WTC11 (cell line): ENCODE results near the gene SLC19A2.

Source experiments
- ETV6 ChIP-seq: sonication (generic); formaldehyde crosslinking; IDR thresholded peaks from 2 replicates; pipeline ENCODE4 v1.8.1; 2022; ENCODE audit warnings: mild to moderate bottlenecking, missing genetic modification reagents
- JAZF1 ChIP-seq: fragments of 250-450 bp; sonication (Bioruptor Pico); IDR thresholded peaks from 2 replicates; pipeline ENCODE4 v1.9.0; 2021; ENCODE audit warnings: moderate library complexity, mild to moderate bottlenecking, inconsistent platforms
- JUN ChIP-seq: sonication (generic); formaldehyde crosslinking; IDR thresholded peaks from 2 replicates; pipeline ENCODE4 v1.8.0; 2023; ENCODE audit warnings: mild to moderate bottlenecking, missing genetic modification reagents
- ZNF232 ChIP-seq: sonication (generic); formaldehyde crosslinking; IDR thresholded peaks from 2 replicates; pipeline ENCODE4 v1.8.0; 2022; ENCODE audit warnings: mild to moderate bottlenecking, missing genetic modification reagents
- TF ChIP-seq, protein P1 (sequence below): fragments of 200-600 bp; IDR thresholded peaks from 2 replicates; pipeline ENCODE4 v1.8.0; 2022; ENCODE audit warnings: antibody characterized with exemption

DNA sequence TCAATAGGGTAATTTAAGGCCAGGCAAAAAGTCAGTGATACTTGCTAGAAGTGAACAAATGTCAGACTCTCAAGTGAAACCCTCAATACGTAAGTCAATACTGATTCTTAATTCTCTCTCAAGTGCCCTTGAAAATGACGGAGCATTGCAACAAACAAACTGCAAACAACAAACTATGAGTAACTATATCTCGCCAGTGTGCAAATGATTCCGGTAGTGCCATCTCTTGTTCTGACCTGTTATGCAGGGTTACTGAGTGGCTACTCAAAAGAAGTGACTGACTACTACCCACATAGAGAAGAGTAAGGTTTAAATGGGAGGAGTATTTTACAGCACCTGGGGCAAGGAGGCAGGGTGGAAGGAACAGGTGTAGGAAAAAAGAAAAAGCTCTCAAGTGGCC, 1.6 kb downstream of the SLC19A2 start:
- TF ChIP-seq ETV6 (CRISPR knock-in tag) = no peak
- TF ChIP-seq, protein P1, sequence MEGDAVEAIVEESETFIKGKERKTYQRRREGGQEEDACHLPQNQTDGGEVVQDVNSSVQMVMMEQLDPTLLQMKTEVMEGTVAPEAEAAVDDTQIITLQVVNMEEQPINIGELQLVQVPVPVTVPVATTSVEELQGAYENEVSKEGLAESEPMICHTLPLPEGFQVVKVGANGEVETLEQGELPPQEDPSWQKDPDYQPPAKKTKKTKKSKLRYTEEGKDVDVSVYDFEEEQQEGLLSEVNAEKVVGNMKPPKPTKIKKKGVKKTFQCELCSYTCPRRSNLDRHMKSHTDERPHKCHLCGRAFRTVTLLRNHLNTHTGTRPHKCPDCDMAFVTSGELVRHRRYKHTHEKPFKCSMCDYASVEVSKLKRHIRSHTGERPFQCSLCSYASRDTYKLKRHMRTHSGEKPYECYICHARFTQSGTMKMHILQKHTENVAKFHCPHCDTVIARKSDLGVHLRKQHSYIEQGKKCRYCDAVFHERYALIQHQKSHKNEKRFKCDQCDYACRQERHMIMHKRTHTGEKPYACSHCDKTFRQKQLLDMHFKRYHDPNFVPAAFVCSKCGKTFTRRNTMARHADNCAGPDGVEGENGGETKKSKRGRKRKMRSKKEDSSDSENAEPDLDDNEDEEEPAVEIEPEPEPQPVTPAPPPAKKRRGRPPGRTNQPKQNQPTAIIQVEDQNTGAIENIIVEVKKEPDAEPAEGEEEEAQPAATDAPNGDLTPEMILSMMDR = no peak
- TF ChIP-seq ZNF232 (CRISPR knock-in tag) = no peak
- TF ChIP-seq JAZF1 (CRISPR knock-in tag) = no peak
- no peak for TF ChIP-seq JUN (CRISPR knock-in tag)
